Muscle layer of colon (tissue), 2 donors: Measurements from ENCODE around the gene DCTN5.
A peak's percentile ranks its signal among the peaks of the same experiment; 100 is the strongest.
"Not testable (repeated sequence)": the region's sequence is repeated elsewhere in the genome, so short reads cannot be mapped to it uniquely, and the experiment has no call there.

Source experiments
- H3K27ac ChIP-seq: one replicate; pipeline ENCODE4 v1.7.0; 2013; ENCODE audit warnings: low read depth, mild to moderate bottlenecking, low read length, moderate library complexity
- H3K27me3 ChIP-seq, 2 donors: one replicate each; pipeline ENCODE4 v1.7.0; 2013; ENCODE audit warnings: low read length in 2 of 2, mild to moderate bottlenecking in 2 of 2; ENCODE audit not compliant: insufficient read depth in 2 of 2, control insufficient read depth in 1 of 2
- H3K36me3 ChIP-seq: one replicate; pipeline ENCODE4 v1.7.0; 2013; ENCODE audit warnings: mild to moderate bottlenecking, low read length; ENCODE audit not compliant: insufficient read depth
- H3K4me1 ChIP-seq: one replicate; pipeline ENCODE4 v1.7.0; 2013; ENCODE audit warnings: mild to moderate bottlenecking, low read length; ENCODE audit not compliant: insufficient read depth
- H3K4me3 ChIP-seq, 2 donors: one replicate each; pipeline ENCODE4 v1.7.0; 2013; ENCODE audit warnings: low read length in 2 of 2, low read depth in 1 of 2, mild to moderate bottlenecking in 1 of 2, moderate library complexity in 1 of 2
- H3K9ac ChIP-seq: one replicate; pipeline ENCODE4 v1.7.0; 2013; ENCODE audit warnings: low read length
- H3K9me3 ChIP-seq: one replicate; pipeline ENCODE4 v1.7.0; 2013; ENCODE audit warnings: mild to moderate bottlenecking, low read length
- donor health status: abdominal sarcoma.
- donor health status: Adenocarcinoma of cecum.

DCTN5 gene

DNA sequence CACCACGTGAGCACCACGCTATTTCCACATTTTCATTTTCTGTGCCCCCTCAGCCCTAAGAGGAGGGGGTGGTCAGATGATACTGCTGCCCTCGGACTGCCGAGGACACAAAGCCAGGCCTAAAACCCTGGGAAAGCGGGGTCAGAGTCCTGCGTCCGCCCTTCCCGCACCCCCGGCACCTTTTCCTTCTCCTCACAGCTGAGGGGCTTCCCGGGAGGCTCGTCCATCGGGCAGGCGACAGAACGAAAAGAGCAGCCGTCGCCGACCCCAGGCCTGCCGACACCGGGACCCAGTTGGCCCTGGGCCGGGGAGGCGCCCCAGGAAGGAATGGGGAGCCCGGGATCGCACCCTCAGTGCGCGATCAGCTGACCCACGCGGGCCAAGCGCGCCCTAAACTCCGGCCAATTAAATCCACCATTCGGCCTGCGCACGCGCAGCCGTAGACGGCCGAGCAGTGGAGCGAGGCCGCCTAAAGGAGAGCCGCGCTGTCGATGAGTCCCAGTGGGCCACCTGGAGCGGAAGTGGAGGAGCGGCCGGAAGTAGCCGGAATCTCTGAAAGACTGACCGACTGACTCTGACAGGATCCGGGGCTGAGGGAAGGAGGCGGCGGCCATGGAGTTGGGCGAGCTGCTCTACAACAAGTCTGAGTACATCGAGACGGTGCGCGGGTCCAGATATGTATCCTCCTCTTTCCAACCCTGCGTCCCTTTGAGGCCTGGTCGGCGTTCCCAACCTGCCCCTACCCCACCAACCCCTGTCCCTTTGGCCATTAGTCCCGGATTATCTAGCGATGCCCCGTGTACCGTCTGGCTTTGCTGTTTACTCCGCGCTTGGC is at the start of gene DCTN5, which contains the start of gene PALB2:
Gene DCTN5 (plus strand): TSS at position 536 of the 835 bp plus-strand sequence. CDS start 77 bp downstream, at position 613.
Gene PALB2 (minus strand): TSS at position 380 of the 835 bp plus-strand sequence. CDS start 153 bp downstream, at position 227.
- Histone ChIP-seq H3K27me3 (no peaks in the 10 kb centered on the region), H3K4me3 (peak within 1 kb of the TSS; percentile 88 to 100), H3K9ac (peak within 1 kb of the TSS; percentile 96), H3K9me3 (no peaks in the 10 kb centered on the region), H3K27ac (peak within 1 kb of the TSS; percentile 72), H3K36me3 (peaks cover 10% of the 10 kb centered on the region), H3K4me1 (peaks cover 20% of the 10 kb centered on the region)

DNA sequence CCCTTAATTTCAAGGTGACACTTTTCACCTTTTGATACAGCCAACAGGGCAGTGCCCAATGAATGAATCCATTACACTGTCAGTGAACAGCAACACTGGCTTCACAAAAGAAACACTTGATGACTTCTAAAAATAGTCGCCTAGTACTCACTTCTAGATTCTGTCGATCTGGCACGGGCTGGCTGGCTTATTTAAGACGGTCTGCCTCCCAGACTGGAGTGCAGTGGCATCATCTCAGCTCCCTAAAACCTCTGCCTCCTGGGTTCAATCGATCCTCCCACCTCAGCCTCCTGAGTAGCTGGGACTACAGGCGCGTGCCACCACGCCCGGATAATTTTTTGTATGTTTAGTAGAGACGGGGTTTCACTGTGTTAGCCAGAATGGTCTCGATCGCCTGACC is 47.1 kb upstream of the DCTN5 start:
- Histone ChIP-seq H3K9ac (no peak overlapping the region), H3K4me1 (peaks cover 14% of the 10 kb centered on the region), H3K36me3 (peaks cover 27% of the 10 kb centered on the region), H3K4me3 (no peak overlapping the region), H3K27ac (no peak overlapping the region), H3K27me3 (no peaks in the 10 kb centered on the region), H3K9me3 (no peaks in the 10 kb centered on the region)

DNA sequence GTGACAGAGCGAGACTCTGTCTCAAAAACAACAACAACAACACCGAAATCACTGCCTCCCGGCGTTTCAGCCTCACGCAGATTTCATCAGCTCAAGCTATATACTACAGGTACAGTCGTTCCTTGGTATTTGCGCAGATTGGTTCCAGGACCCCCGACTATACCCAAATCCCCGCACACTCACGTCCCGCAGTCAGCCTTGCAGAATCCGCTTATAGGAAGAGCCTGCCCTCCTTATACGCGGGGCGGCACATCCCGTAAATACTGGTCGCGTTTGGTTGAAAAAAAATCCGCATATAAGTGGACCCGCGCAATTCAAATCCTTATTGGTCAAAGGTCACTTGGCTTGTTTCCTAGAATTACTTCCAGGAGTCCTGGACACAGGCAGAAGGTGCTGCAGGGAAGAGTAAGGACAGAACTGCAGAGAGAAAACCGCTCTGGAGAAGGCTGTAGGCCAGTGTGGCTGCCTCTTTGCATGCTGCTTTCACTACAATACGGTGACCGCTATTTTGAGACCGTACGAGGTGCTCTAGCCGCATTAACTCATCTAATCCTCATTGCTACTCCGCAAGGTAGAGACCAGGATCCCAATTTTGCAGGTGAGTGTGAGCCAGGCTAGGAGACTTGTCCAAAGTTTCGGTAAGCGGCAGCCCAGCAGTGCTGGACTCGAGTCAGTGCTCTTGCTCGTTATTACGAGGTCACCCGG is 45.9 kb upstream of the DCTN5 start:
- peaks cover 14% of the 10 kb centered on the region for H3K4me1 ChIP-seq
- peaks cover 21% of the 10 kb centered on the region for H3K36me3 ChIP-seq
- peak overlapping the region; percentile 90 to 100 for H3K4me3 ChIP-seq
- H3K9ac ChIP-seq = peak overlapping the region; percentile 92
- H3K9me3 ChIP-seq = no peaks in the 10 kb centered on the region
- no peaks in the 10 kb centered on the region for H3K27me3 ChIP-seq
- peak overlapping the region; percentile 80 for H3K27ac ChIP-seq

DNA sequence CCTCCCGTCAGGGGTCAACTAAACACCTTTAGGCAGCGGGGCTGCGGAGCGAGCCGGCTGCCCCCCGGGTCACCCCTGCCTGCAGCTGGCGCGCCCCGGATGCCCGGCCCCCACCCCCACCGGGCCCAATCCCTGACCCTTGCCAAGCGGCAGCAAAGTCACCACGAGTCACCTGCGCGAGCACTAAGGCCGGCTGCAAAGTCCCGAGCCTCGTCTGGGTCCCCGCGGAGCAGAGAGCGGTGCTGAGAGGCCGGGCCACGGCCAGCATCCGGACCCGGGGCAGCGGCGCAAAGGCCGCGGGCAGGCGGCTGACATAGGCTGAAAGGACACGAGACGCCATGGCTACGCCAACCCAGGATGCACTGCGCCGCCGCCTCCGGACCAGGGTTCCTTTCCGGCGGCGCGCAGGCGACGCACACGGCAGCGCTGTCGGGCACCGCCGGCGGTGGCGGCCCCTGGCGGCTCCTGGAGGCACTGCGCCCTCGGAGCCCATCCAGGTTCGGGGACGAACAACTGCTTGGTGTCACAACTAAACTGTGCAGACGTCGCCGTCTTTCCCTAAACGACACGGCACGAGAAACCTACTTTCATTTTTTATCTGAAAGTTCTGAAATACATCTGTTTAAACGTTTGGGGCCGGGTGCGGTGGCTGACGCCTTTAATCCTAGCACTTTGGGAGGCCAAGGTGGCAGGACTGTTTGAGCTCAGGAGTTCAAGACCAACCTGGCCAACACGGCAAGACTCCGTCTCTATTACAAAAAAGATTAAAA is 45.1 kb upstream of the DCTN5 start, which contains the start of gene NDUFAB1:
Gene NDUFAB1 (minus strand): TSS at position 366 of the 770 bp plus-strand sequence. CDS start 26 bp downstream, at position 340.
- peak within 1 kb of the TSS; percentile 80 for H3K27ac ChIP-seq

DNA sequence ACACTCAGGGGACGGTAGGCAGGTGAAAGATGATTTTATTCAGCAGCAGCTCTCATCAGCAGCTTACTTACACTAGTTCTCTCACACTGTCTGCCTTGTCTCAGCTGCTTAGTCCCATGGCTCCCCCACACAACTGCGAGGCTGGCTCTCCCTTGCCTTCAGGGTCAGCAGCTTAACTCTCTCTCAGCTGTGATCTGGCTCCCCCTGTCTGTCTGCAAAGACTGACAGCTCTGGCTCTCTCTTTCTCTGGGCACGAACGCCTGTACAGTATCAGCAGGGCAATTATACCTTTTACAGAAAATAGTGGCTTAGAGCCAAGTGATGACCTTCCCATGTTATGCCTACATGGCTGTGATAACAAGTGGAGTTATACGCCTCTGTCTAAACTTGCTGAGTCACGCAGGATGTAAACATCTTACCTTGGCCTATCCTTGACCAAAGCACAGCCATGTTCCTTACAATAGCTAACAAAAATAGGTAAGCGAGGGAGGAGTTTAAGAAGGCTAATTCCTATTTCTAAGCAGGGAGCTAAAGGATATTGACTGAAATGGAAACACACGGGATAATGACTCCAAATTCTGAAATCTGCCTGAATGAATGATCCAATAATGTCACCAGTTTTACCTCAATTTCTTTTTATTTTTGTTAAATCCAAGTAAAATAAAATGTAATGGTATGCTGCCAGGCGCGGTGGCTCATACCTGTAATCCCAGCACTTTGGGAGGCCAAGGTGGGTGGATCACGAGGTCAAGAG is 44.1 kb upstream of the DCTN5 start:
- Histone ChIP-seq H3K27me3 (no peaks in the 10 kb centered on the region), H3K4me1 (peaks cover 14% of the 10 kb centered on the region), H3K27ac (no peak overlapping the region), H3K9ac (no peak overlapping the region), H3K36me3 (peaks cover 17% of the 10 kb centered on the region), H3K9me3 (no peaks in the 10 kb centered on the region), H3K4me3 (no peak overlapping the region)

More for the DNA sequence above, 45.1 kb upstream of the DCTN5 start, which contains the start of gene NDUFAB1:
- no peaks in the 10 kb centered on the region for H3K27me3 ChIP-seq
- H3K4me3 ChIP-seq = peak within 1 kb of the TSS; percentile 90 to 100
- H3K9ac ChIP-seq = peak within 1 kb of the TSS; percentile 92
- H3K36me3 ChIP-seq = peaks cover 19% of the 10 kb centered on the region
- H3K9me3 ChIP-seq = no peaks in the 10 kb centered on the region
- H3K4me1 ChIP-seq = peaks cover 14% of the 10 kb centered on the region

DNA sequence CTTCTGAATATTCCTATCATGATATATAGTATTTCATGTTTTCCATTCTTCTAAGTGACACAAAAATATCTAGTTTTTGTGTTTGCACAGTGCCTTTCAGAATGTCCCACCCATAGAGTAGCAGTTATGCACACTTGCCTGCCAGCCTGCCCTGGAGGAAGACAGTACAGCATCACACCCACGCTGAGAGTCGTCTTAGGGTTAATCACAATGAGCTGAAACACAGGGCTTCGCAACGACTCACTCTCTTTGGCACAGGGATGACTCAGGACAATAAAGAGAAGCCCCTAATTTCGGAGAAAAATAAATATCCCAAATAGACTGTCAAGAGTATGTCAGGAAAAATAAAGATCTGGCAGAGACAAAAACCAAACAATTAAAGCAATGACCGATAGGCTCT is 33.5 kb upstream of the DCTN5 start:
- H3K9me3 ChIP-seq = no peaks in the 10 kb centered on the region
- no peaks in the 10 kb centered on the region for H3K27me3 ChIP-seq
- peaks cover 21% of the 10 kb centered on the region for H3K36me3 ChIP-seq
- H3K4me3 ChIP-seq = no peak overlapping the region
- H3K4me1 ChIP-seq = no peaks in the 10 kb centered on the region
- H3K9ac ChIP-seq = no peak overlapping the region
- no peak overlapping the region for H3K27ac ChIP-seq

DNA sequence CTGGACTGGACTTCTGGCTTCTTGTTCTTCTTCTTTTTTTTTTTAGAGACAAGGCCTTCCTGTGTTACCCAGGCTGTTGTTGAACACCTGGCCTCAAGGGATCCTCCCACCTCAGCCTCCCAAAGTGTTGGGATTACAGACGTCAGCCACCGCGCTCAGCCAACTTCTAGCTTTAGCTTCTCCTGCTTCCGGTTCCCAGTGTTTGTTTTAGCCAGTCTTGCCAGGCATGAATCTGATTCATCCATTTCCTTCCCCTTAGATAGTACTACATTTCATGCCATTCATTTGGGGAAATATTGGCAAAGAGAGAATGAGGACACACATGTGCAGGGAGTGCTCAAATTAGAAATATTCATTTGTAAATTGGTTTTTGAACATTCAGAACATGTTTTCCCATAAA is 33.1 kb upstream of the DCTN5 start:
- no peaks in the 10 kb centered on the region for H3K4me1 ChIP-seq
- peaks cover 19% of the 10 kb centered on the region for H3K36me3 ChIP-seq
- no peak overlapping the region for H3K27ac ChIP-seq
- no peaks in the 10 kb centered on the region for H3K27me3 ChIP-seq
- no peak overlapping the region for H3K4me3 ChIP-seq
- H3K9me3 ChIP-seq = no peaks in the 10 kb centered on the region
- no peak overlapping the region for H3K9ac ChIP-seq

DNA sequence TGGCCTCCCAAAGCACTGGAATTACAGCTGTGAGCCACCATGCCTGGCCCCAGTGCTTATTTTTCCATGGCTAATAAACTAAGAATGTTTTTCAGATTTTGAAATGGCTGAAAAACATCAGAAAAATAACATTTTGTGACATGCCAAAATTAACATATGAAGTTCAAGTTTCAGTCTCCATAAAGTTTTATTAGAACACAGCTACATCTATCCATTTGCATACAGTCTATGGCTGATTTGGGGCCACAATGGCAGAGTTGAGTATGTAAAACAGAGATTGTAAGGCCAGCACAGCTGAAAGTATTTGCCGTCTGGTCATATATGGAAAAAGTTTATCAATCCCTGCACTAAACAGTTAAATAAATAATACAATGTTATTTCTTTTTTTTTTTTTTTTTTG is 31.3 kb upstream of the DCTN5 start:
- Histone ChIP-seq H3K27ac (no peak overlapping the region), H3K4me1 (no peaks in the 10 kb centered on the region), H3K4me3 (no peak overlapping the region), H3K9ac (no peak overlapping the region), H3K9me3 (no peaks in the 10 kb centered on the region), H3K27me3 (no peaks in the 10 kb centered on the region), H3K36me3 (peaks cover 12% of the 10 kb centered on the region)

DNA sequence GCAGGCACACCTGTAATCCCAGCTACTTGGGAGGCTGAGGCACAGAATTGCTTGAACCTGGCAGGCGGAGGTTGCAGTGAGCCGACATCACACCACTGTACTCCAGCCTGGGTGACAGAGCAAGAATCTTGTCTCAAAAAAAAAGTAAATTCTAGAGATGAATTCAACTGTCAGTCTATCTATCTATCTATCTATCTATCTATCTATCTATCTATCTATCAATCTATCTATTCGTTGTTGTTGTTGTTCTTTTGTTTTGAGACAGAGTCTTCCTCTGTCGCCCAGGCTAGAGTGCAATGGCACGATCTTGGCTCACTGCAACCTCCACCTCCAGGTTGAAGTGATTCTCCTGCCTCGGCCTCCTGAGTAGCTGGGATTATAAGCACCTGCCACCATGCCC is 30.4 kb upstream of the DCTN5 start:
- not testable (repeated sequence) for H3K36me3 ChIP-seq, H3K27ac ChIP-seq, H3K27me3 ChIP-seq, H3K4me3 ChIP-seq, H3K9me3 ChIP-seq, H3K9ac ChIP-seq, H3K4me1 ChIP-seq

DNA sequence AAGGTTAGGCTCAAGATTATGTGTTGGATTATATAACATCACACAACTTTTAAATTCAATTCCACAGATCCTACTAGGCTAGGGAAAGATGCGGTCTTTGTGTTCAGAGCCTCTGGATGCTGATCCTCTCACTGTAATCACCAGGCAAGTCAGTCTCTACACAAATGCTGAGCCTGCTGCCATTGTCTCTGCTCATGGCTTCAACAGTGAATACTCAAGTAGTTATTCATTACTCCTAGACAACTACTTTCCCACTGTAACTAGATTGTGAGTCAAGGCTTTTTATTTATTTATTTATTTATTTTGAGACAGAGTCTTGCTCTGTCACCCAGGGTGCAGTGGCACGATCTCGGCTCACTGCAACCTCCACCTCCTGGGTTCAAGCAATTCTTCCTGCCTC is 29.3 kb upstream of the DCTN5 start:
- H3K4me3 ChIP-seq = no peak overlapping the region

More for the DNA sequence above, 29.3 kb upstream of the DCTN5 start:
- Histone ChIP-seq H3K4me1 (no peaks in the 10 kb centered on the region), H3K36me3 (peaks cover 4% of the 10 kb centered on the region), H3K9ac (no peak overlapping the region), H3K27me3 (no peaks in the 10 kb centered on the region), H3K9me3 (no peaks in the 10 kb centered on the region), H3K27ac (no peak overlapping the region)
